HG03520 (cell line): ENCODE data around the gene EPB41L2.
"Not testable (repeated sequence)": the region's sequence is repeated elsewhere in the genome, so short reads cannot be mapped to it uniquely, and the experiment has no call there.

Experiments
- ATAC-seq: cut with Tn5 transposase; IDR thresholded peaks from one replicate; pipeline ENCODE4 v1.9.1; 2021; ENCODE audit warnings: mild to moderate bottlenecking, moderate library complexity; ENCODE audit not compliant: unreplicated experiment

Gene EPB41L2

DNA sequence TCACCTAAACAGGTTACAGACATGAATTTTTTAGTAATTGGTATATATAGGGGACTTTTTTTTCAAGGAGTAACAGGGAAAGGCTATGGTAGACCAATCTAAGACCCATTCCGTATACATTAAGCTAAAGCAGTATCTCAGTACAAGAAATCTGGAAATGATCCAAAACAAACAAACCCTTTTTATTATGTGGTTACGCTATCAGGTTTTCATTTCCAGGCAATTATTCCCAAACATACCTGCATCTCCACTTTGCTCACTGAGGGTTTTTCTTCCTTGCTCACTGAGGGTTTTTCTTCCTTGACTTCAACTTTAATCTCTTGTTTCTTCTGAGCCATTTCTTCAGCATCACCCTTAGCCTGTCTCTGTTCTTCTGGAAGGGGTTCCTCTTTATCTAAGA, 107.3 kb downstream of the EPB41L2 start:
- no peak for ATAC-seq

- ATAC-seq: no peak
These were observed 113.5 kb downstream of the EPB41L2 start for GRCh38 chr6:130949553-130949952.

- ATAC-seq: no peak
These were observed 115.6 kb downstream of the EPB41L2 start for GRCh38 chr6:130947464-130947863.

DNA sequence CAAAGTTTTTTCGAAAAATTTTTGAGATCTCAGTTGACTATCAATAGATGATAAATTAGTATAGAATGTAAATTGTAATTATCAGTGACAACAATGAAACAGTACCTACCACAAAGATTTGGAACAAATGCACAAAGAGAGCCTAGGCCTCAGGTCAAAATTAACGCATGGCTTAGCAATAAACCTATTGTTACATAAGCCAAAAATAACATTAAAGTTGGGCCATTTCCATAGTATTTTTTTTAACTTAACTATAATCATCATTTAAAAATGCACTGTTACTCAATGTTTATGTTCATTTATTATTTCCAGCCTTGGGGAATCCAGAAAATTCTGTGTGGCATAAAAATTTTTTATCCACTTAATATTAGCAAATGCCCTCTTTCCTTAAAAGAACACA, 117.0 kb downstream of the EPB41L2 start:
- ATAC-seq: no peak

GRCh38 chr6:130945401-130945919, 117.6 kb downstream of the EPB41L2 start:
- no peak for ATAC-seq

DNA sequence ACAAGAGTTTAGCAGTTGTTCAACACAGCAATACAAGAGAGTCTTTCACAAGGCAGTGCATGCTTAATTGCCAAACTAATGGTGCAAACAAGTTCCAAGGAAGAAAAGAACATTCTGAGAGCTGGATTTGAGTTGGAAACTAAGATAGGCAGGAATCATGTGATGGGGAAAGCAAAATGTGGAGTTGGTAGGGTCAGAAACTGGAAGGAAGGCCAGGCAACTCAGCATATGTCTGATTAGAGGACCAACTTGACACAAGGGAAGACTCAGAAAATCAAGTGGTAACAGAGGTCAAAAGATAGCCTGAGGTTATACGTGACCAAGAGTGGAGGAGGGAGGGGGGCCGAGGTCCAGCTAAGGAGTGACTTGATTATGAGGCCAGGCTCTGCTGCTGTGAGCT, 118.6 kb downstream of the EPB41L2 start:
- no peak for ATAC-seq

DNA sequence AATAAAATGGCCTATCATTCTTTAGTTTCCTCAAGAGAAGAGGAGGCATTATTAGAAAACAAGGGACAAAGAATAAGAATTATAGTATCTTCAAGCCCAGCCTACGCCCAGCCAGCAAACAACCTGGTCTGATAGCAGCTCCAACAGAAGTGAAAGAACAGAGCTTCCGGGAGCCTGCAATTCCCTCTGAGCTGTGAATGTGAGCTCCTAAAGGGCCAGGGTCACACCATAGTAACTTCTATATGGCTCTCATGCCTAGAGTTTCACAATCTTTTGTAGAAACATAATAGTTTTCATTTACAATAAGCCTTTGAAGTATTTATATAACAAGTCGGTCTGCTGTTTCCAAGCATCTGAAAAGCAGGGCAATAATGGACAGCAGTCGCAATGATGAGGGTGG, 119.3 kb downstream of the EPB41L2 start:
- ATAC-seq: no peak

DNA sequence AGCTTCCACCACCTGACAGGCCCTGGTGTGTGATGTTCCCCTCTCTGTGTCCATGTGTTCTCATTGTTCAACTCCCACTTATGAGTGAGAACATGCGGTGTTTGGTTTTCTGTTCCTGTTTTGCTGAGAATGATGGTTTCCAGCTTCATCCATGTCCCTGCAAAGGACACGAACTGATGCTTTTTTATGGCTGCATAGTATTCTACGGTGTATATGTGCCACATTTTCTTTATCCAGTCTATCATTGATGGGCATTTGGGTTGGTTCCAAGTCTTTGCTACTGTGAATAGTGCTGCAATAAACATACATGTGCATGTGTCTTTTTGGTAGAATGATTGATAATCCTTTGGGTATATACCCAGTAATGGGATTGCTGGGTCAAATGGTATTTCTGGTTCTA, 120.3 kb downstream of the EPB41L2 start:
- ATAC-seq: not testable (repeated sequence)

DNA sequence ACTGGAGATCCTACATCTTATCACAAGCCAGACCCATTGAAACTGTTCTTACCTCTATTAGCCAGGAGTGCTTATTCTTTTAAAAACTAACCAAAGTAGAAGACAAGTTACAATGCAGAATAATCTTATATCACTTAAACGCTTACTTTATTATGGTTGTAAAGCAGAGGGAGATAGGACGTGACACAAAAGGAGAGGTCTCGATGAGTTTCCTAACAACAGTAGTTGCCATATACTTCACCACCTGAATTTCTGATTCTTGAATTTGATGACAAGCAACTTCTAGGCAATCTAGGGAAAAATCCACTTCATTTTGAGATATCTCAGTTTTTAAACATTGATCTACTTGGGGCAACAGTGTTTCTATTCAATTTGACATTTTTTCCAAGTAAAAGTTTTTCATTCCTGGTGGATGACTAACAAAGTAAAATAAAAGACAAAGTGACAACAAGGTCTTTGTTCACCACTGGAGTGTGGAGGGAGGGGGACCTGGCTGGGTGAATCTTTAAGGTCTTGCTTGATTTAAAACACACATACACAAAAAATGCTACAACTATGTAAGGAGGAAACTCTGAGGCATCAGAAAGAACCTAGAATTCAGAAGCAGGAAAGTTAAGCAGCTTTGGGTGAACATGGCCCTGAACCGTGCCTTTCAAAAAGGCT, 125.0 kb downstream of the EPB41L2 start:
- no peak for ATAC-seq

DNA sequence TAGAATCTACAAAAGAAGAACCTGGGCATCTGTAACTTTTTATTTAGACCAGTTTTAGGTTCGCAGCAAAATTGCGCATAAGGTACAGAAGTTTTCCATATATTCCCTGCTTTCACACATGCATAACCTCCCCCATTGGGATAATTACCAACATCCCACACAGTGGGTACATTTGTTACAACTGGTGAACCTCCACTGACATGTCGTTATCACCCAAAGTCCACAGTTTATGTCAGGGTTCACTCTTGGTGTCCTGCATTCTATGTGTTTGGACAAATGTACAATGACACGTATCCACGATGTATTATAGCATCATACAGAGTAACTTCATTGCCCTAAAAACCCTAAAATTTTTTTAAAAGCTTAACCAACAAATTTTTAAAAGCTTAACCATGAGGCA, 126.1 kb downstream of the EPB41L2 start:
- no peak for ATAC-seq

DNA sequence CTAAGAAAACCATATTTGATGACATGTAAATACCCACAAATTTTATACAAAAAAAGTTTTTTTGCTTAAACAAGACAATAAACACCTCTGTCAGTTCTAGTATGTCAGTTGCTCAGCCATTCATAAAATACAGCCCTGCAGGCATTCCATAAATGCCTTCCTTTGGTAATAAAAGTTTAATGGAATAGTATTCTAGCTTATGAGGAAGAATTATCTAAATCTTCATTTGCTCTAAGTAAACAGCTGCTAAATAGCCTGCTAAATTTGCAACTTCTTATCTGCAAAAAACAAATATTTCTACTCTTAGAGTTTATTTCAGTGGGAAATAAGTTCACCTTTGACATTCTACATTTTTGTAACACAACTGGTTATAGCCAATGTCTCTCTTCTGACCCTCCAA, 127.1 kb downstream of the EPB41L2 start:
- no peak for ATAC-seq

DNA sequence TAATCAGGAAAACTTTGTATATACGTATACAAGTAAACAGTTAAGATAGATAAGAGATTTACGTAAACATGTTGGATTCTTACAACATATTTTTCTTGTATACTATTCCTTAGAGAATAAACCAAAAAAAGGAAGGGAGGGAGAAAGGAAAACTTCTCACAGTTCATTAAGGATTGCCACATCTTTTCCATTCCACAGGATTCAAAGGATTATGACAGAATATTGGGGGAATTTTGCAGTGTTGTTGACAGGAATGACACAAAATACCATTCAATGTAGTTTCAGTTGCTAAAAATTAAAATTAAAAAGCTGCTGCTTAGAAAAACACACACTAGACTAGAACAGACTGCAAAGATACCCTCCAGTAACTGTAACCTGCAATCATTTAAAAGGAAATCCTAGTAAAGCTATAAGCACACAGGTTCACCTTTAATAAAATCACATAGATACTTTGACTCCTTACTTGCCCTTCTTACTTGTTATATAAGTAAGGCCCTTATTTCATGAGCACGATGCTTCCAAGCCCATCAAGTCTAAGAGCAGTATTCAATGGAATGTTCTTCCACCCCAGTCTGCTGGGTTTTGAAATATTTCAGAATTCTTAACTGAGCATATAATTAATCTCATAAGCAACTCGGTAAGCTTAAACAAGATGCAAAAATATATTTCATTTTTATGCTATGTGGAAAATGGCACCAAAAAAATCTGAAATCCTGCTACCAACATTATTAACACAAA, 128.0 kb downstream of the EPB41L2 start:
- ATAC-seq: no peak

DNA sequence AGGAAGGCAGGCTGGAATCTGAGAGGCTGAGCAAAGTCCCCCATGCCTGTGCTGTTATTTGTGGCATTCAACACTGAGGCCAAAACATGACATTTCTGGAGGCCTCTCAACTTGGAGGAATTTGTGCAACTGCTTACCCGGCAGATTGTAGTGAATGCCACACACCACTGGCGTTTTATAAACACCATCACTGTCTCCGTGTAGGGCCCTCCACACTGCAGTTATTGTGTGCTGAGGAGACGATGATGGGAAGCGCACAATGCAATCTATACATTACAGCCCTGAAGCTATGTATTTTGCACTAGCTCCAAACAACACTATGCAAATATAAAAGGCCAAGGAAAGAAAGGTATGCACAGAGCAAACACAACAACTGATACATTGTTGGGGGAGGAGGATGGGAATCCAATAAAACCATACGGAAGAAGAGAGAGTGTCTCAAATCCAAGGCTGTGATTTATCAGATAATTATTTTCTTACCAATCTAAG, 129.3 kb downstream of the EPB41L2 start:
- ATAC-seq: no peak

- no peak for ATAC-seq
These were observed 130.1 kb downstream of the EPB41L2 start for GRCh38 chr6:130932921-130933320.

DNA sequence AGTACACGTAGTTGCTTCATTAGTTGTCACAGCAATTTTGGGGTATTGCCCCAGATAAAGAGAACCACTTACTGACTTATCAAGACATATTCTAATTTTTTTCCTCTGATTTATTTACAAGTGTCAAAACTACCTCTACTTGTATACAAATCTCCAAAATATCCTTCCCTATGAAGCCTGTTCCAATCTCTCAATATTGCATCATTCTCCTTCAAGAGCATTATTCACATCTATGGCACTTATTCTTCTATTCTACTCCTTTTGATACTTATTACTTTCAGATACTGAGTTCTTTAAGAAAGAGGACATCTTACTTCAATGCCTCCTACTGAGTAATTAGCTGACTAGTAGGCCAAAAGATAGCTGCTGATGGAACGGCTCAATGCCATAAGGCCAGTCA, 130.6 kb downstream of the EPB41L2 start:
- ATAC-seq: no peak

DNA sequence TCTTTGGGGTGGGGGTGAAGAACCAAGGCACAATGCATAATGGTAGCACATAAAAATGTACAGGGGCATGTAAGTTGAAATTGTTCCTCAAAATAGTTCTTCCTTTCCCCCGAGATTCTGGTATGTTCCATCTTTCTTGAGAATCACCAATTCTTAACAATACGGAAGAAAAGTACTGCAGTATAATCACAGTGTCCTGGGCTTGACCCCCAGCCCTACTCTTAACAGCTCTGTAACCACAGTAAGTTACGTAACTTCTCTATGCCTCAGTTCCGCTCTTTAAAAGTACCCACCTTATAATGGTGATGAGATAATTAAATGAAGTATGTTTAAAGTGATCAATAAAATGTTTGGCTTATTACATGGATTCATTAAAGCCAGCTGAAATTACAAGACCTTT, 131.4 kb downstream of the EPB41L2 start:
- ATAC-seq: no peak

DNA sequence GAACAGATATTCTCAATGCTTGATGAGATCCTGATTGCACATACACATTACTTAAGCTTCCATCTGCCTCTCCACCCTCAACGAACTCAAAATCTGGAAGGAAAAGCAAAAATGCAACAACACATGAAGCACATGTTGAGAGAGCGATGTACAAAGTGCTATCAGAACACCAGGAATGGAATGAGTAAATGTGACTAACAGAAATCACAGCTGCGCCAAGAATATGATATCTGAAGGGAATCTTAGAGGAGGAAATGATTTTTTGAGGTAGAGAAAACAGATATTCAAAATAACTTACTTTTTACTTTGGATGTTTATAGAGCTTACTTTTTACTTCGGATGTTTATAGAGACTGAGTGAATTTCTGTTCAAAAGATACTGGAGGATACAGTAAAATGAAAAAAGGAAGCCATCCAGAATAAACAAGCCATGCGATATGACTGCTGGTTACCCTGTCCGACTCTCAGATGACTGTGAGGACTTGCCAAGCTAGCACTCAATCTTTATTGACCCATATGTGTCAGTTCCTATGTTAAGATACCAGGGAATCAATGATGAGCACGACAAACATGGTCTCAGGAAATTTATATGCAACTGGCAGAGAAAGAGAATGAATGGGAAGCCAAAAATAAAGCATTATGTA, 133.9 kb downstream of the EPB41L2 start:
- no peak for ATAC-seq

- ATAC-seq: no peak
These were observed 134.7 kb downstream of the EPB41L2 start for GRCh38 chr6:130928158-130928912.

DNA sequence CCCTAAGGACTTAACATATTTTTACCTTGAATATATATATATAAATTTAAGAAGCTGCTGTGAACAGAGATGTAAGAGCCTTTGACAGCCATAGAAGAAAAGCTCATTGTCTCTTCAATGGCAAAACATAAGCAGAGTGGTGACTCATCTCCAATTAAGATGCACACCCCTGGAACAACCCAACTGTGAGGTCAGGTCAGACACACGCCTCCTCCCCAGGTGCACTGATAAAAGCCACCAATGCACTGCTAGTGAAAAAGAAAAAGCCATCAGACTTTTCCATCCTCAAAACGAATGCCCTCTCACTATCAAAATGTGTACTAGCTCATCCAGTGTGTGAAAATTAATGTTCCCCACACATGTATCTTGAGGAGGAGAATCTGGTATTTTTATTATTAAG, 135.7 kb downstream of the EPB41L2 start:
- ATAC-seq: no peak

GRCh38 chr6:130923350-130923749, 139.7 kb downstream of the EPB41L2 start:
- ATAC-seq: no peak

DNA sequence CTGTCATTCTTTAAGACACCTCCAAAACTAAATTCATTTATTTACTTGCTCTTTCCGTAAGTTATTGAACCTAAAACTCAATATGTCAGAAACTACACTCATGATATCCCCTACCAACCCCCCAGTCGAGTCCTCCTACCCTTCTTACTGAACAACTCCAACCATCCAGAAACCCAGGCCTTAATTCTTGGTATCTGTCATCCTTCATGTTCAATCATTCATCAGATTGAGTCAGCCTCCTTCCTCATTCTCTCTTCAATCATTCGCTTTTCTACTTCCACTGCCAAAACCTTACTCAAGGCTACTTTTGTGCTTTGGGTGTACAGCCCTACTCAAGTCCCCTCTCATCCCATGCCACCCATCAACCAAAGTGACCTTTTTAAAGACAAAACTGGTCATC, 140.1 kb downstream of the EPB41L2 start:
- no peak for ATAC-seq
